ENCODE results near the gene TTC3. TPM values are rescaled to one million over a fixed set of nuclear protein-coding genes. Genes with fewer than 3 reads are reported as not detected.

Gene TTC3
- total RNA-seq, 2 donors from 2014 or later: 63.6 to 111 TPM

DNA sequence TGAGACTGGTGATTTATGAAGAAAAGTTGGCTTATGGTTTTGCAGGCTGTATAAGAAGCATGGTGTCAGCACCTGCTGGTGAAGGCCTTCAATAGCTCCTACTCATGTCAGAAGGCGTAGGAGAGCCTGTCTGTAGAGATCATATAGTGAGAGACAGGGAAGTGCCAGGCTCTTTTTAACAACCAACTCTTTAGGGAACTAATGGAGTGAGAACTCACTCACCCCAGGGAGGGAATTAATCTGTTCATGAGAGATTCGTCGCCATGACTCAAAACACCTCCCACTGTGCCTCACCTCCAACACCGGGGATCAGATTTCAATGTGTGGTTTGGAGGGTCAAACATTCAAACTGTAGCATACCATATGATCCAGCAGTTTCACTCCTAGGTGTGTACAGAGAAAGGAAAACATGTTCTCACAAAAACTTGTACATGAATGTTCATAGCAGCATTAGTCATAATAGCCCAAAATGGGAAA is 72.6 kb downstream of the TTC3 start:
- Histone ChIP-seq H3K27ac (peak overlapping the region in 1 of 2 donors; percentile 35), H3K9me3 (no peaks in the 10 kb centered on the region), H3K4me1 (peaks cover 0 to 9% of the 10 kb centered on the region in 2 donors), H3K4me3 (no peak overlapping the region), H3K27me3 (no peaks in the 10 kb centered on the region), H3K36me3 (peaks cover 58% of the 10 kb centered on the region)
- TF ChIP-seq, protein P1, sequence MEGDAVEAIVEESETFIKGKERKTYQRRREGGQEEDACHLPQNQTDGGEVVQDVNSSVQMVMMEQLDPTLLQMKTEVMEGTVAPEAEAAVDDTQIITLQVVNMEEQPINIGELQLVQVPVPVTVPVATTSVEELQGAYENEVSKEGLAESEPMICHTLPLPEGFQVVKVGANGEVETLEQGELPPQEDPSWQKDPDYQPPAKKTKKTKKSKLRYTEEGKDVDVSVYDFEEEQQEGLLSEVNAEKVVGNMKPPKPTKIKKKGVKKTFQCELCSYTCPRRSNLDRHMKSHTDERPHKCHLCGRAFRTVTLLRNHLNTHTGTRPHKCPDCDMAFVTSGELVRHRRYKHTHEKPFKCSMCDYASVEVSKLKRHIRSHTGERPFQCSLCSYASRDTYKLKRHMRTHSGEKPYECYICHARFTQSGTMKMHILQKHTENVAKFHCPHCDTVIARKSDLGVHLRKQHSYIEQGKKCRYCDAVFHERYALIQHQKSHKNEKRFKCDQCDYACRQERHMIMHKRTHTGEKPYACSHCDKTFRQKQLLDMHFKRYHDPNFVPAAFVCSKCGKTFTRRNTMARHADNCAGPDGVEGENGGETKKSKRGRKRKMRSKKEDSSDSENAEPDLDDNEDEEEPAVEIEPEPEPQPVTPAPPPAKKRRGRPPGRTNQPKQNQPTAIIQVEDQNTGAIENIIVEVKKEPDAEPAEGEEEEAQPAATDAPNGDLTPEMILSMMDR (IDR thresholded peaks at IDR 0.05): no peak
- DNase-seq (ENCODE audit: low spot score): no peak

DNA sequence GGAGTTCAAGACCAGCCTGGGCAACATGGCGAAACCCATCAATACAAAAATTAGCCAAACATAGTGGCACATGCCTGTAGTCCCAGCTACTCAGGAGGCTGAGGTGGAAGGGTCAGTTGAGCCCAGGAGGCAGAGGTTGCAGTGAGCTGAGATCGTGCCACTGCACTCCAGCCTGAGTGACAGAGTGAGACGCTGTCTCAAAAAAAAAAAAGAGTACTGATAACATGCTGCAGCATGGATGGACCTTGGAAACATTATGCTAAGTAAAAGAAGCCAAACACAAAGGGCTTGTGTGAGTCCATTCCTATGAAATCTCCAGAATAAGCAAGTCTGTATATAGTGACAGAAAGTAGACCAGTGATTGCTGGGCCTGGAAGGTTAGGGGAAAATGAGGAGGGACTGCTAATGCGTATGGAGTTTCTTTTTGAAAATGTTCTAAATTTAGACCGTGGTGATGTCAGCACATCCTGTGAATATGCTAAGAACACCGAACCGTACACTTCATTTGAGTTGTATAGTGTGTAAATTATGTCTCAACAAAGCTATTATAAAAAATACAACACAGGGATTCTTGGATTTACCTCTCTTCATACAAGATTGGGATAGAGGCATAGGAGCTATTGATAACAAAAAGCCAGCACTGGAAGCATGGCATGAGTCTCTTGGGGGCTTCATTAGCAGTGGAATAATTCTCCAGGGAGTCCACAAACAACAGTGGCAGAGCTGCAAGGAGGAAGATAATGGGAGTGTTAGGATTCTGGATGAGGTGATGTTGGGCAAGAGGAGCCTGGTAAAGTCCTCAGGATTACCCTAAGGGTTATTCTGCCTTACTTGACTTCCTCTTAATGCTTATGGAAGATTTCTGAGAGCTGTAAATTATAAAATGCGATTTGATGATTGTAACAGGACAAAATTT is 73.5 kb downstream of the TTC3 start:
- no peak for DNase-seq (ENCODE audit: low spot score)
- peaks cover 56% of the 10 kb centered on the region for H3K36me3 ChIP-seq
- H3K27me3 ChIP-seq: no peaks in the 10 kb centered on the region
- no peak overlapping the region for H3K4me3 ChIP-seq
- TF ChIP-seq, protein P1 (IDR thresholded peaks at IDR 0.05): no peak
- H3K27ac ChIP-seq: peak overlapping the region; percentile 35 to 48
- H3K4me1 ChIP-seq: peaks cover 0 to 9% of the 10 kb centered on the region in 2 donors
- H3K9me3 ChIP-seq: no peaks in the 10 kb centered on the region

DNA sequence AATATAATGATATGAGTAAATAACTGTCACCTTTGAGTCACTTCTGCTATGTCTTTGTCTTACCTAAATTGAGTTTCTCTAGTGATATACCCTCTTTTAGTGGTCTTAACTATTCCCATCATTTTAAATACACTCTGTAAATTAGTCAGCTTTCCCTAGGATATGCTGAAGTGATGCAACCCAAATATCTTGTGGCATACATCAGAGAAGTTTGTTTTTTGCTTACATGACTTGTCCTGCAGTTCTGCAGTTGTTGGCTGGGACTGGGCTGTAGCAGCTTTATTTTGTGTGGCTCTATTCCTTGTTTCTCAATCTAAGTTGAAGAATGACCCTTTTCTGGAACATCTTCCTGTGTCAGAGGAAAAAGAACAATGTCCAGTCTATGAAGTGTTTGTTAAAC is 76.4 kb downstream of the TTC3 start:
- H3K9me3 ChIP-seq: no peaks in the 10 kb centered on the region
- H3K27ac ChIP-seq: no peak overlapping the region
- no peaks in the 10 kb centered on the region for H3K27me3 ChIP-seq
- peaks cover 74% of the 10 kb centered on the region for H3K36me3 ChIP-seq
- H3K4me1 ChIP-seq: peaks cover 0 to 9% of the 10 kb centered on the region in 2 donors
- DNase-seq (ENCODE audit: low spot score): no peak
- TF ChIP-seq, protein P1 (IDR thresholded peaks at IDR 0.05): no peak
- no peak overlapping the region for H3K4me3 ChIP-seq

DNA sequence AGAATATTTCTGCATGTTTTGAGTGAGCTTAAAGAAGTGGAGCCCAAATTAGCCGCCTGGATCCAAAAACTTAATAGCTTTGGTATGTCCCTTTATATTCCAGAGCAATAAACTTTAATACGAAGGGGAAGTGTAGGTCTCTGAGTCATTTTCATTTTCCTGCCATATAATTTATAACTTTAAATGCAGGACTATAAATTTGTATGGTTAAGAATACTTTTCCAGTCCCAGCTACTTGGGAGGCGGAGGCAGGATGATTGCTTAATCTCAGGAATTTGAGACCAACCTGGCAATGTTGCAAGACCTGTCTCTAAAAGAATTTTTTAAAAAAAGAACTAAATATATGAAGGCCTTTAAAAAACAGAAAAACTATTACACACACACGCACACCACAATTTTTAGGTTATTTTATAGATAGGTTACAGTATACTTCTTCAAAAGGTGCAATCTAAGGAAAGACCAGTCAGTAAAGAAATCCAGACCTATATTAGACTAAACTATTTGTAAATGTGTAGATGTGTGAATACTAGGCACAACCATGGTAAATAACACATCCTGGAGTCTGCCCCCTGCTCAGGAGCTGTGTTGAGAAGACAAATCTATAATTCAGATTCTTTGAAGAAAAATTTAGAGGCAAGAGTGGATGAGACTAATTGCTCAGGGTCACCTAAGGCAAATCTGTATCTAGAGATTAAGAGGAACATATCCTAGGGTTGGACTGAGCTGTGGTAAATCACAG is 80.3 kb downstream of the TTC3 start:
- Histone ChIP-seq H3K4me3 (no peak overlapping the region), H3K27ac (no peak overlapping the region), H3K27me3 (no peaks in the 10 kb centered on the region), H3K4me1 (no peaks in the 10 kb centered on the region), H3K36me3 (peaks cover 71% of the 10 kb centered on the region), H3K9me3 (no peaks in the 10 kb centered on the region)
- TF ChIP-seq, protein P1 (IDR thresholded peaks at IDR 0.05): no peak
- no peak for DNase-seq (ENCODE audit: low spot score)

DNA sequence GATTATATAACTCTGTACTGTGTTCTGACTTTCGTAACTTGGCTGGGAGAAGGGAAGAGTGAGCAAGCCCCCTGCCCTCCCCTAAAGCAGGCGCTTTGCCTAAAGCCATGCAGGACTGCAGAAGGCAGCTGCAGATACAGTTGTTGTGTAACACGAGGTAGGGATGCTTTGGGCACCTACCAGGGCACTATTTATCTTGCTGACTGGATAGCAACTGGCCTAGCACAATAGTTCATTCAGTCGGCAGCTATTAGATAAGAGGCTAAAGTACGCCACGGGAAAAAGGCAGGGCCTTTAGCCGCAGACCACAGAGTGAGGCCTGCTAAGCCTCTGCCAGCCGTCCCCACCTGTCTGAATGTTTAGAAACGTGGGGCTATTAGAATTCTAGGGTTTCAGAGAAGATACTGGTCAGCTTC is 80.9 kb downstream of the TTC3 start:
- no peak overlapping the region for H3K27ac ChIP-seq
- H3K4me3 ChIP-seq: no peak overlapping the region
- H3K4me1 ChIP-seq: no peaks in the 10 kb centered on the region
- no peak for DNase-seq (ENCODE audit: low spot score)
- no peaks in the 10 kb centered on the region for H3K27me3 ChIP-seq
- H3K9me3 ChIP-seq: no peaks in the 10 kb centered on the region
- H3K36me3 ChIP-seq: peaks cover 71% of the 10 kb centered on the region
- TF ChIP-seq, protein P1 (IDR thresholded peaks at IDR 0.05): no peak
